ENCODE measurements around the gene STK10.

Gene STK10

GRCh38 chr5:172050080-172050479 is 137.9 kb downstream of the STK10 start:
- Histone ChIP-seq H3K4me2 (ENCODE audit: insufficient read depth, low read length) (no peak overlapping the region), H3K9ac (ENCODE audit: low read depth, low read length) (no peak overlapping the region), H3K27ac (ENCODE audit: low read length) (no peak overlapping the region), H4K20me1 (ENCODE audit: insufficient read depth, low read length) (no peaks in the 10 kb centered on the region), H3K9me3 (ENCODE audit: insufficient read depth, low read length, severe bottlenecking) (no peaks in the 10 kb centered on the region), H2AFZ (ENCODE audit: low read depth, low read length) (no peak overlapping the region), H3K79me2 (ENCODE audit: insufficient read depth, low read length) (no peaks in the 10 kb centered on the region), H3K36me3 (ENCODE audit: insufficient read depth, low read length) (peaks cover 52% of the 10 kb centered on the region), H3K4me3 (ENCODE audit: low read depth in 1 of 2, low read length in 2 of 2) (no peak overlapping the region), H3K4me1 (ENCODE audit: insufficient read depth, low read length) (no peaks in the 10 kb centered on the region), H3K27me3 (ENCODE audit: insufficient read depth, low read length, poor library complexity) (no peaks in the 10 kb centered on the region)
- no peak for DNase-seq
- TF ChIP-seq CTCF (IDR thresholded peaks at IDR 0.05; ENCODE audit: borderline replicate concordance, extremely low read depth, low read length, poor library complexity, severe bottlenecking) (no peak), EZH2 (IDR thresholded peaks at IDR 0.05; ENCODE audit: borderline replicate concordance, low read depth, low read length, severe bottlenecking) (no peak)
- no peak for ATAC-seq (ENCODE audit: insufficient read depth, low read depth)

GRCh38 chr5:172049226-172049796 is 138.7 kb downstream of the STK10 start:
- no peak overlapping the region for H3K4me2 ChIP-seq (ENCODE audit: insufficient read depth, low read length)
- no peaks in the 10 kb centered on the region for H3K4me1 ChIP-seq (ENCODE audit: insufficient read depth, low read length)
- H3K9me3 ChIP-seq (ENCODE audit: insufficient read depth, low read length, severe bottlenecking), result no peaks in the 10 kb centered on the region
- no peak overlapping the region for H3K27ac ChIP-seq (ENCODE audit: low read length)
- DNase-seq (no peak), ATAC-seq (ENCODE audit: insufficient read depth, low read depth) (no peak)
- H3K27me3 ChIP-seq (ENCODE audit: insufficient read depth, low read length, poor library complexity), result no peaks in the 10 kb centered on the region
- no peaks in the 10 kb centered on the region for H4K20me1 ChIP-seq (ENCODE audit: insufficient read depth, low read length)
- no peak overlapping the region for H2AFZ ChIP-seq (ENCODE audit: low read depth, low read length)
- no peaks in the 10 kb centered on the region for H3K79me2 ChIP-seq (ENCODE audit: insufficient read depth, low read length)
- no peak overlapping the region for H3K9ac ChIP-seq (ENCODE audit: low read depth, low read length)
- H3K4me3 ChIP-seq (ENCODE audit: low read depth in 1 of 2, low read length in 2 of 2), result no peak overlapping the region
- peak; percentile 23 for TF ChIP-seq CTCF (IDR thresholded peaks at IDR 0.05; ENCODE audit: borderline replicate concordance, extremely low read depth, low read length, poor library complexity, severe bottlenecking)
- TF ChIP-seq EZH2 (IDR thresholded peaks at IDR 0.05; ENCODE audit: borderline replicate concordance, low read depth, low read length, severe bottlenecking), result no peak
- peaks cover 51% of the 10 kb centered on the region for H3K36me3 ChIP-seq (ENCODE audit: insufficient read depth, low read length)

GRCh38 chr5:172048539-172049101 is 139.4 kb downstream of the STK10 start:
- Histone ChIP-seq H3K79me2 (ENCODE audit: insufficient read depth, low read length) (no peaks in the 10 kb centered on the region), H3K4me2 (ENCODE audit: insufficient read depth, low read length) (no peak overlapping the region), H2AFZ (ENCODE audit: low read depth, low read length) (no peak overlapping the region), H4K20me1 (ENCODE audit: insufficient read depth, low read length) (no peaks in the 10 kb centered on the region), H3K36me3 (ENCODE audit: insufficient read depth, low read length) (peaks cover 55% of the 10 kb centered on the region), H3K9me3 (ENCODE audit: insufficient read depth, low read length, severe bottlenecking) (no peaks in the 10 kb centered on the region), H3K27me3 (ENCODE audit: insufficient read depth, low read length, poor library complexity) (no peaks in the 10 kb centered on the region), H3K4me1 (ENCODE audit: insufficient read depth, low read length) (no peaks in the 10 kb centered on the region), H3K9ac (ENCODE audit: low read depth, low read length) (no peak overlapping the region), H3K4me3 (ENCODE audit: low read depth in 1 of 2, low read length in 2 of 2) (no peak overlapping the region), H3K27ac (ENCODE audit: low read length) (no peak overlapping the region)
- no peak for DNase-seq
- ATAC-seq (ENCODE audit: insufficient read depth, low read depth), result no peak
- TF ChIP-seq CTCF (IDR thresholded peaks at IDR 0.05; ENCODE audit: borderline replicate concordance, extremely low read depth, low read length, poor library complexity, severe bottlenecking) (no peak), EZH2 (IDR thresholded peaks at IDR 0.05; ENCODE audit: borderline replicate concordance, low read depth, low read length, severe bottlenecking) (no peak)
